A549 (cell line): Measurements from ENCODE around the gene RBMS3. TPM values are rescaled to one million over a fixed set of nuclear protein-coding genes. Genes with fewer than 3 reads are reported as not detected.

Source experiments
- ATAC-seq, 2 experiments: fragments of 200-7000 bp in 1 of 2; fragments of >200 bp in 1 of 2; cut with Nextera tagmentation in 1 of 2; cut with Tn5 transposase in 1 of 2; 3 replicates each; pipeline versions ENCODE4 v1.8.0 to v1.9.1; 2018 to 2020; ENCODE audit warnings: mild to moderate bottlenecking in 1 of 2, moderate library complexity in 1 of 2
- CTCF ChIA-PET: fragments of 300-600 bp; sonication (Branson Sonifier 250); formaldehyde crosslinking; extraction: SDS; loops from one replicate; lab custom pipeline; 2021; ENCODE audit warnings: antibody characterized with exemption, inconsistent platforms; lab: Yijun Ruan, JAX
- POLR2A ChIA-PET: fragments of 350-600 bp; formaldehyde crosslinking; extraction: SDS; loops from one replicate; lab custom pipeline; 2021; ENCODE audit warnings: antibody characterized with exemption, inconsistent platforms; lab: Yijun Ruan, JAX
- DNase-seq, 2 experiments: peaks; one replicate each; pipeline versions ENCODE4 v3.0.0 to v3.0.0-alpha.2; 2011 to 2016; ENCODE audit warnings: low read depth in 1 of 2, low spot score in 1 of 2
- FAIRE-seq: peaks from 2 replicates; lab custom pipeline; 2011; peaks lifted over from hg19 to GRCh38; lab: Jason Lieb, UNC
- H3K27ac ChIP-seq, 2 experiments: fragments of >200 bp; sonication (Bioruptor Twin); formaldehyde crosslinking; 3 replicates each; pipeline ENCODE4 v1.5.1; 2016 to 2017
- H3K4me1 ChIP-seq: fragments of >200 bp; sonication (Bioruptor Twin); formaldehyde crosslinking; 3 replicates; pipeline ENCODE4 v1.6.1; 2016
- H3K4me2 ChIP-seq: fragments of >200 bp; sonication (Bioruptor Twin); formaldehyde crosslinking; 3 replicates; pipeline ENCODE4 v1.6.1; 2016
- H3K4me3 ChIP-seq: fragments of >200 bp; sonication (Bioruptor Twin); formaldehyde crosslinking; 3 replicates; pipeline ENCODE4 v1.5.1; 2016
- H3K9me3 ChIP-seq: fragments of >200 bp; sonication (Bioruptor Twin); formaldehyde crosslinking; 3 replicates; pipeline ENCODE4 v1.6.1; 2016
- CBX2 ChIP-seq: fragments of 200-600 bp; sonication (generic); IDR thresholded peaks from 2 replicates; pipeline ENCODE4 v1.6.1; 2016; ENCODE audit warnings: low read depth, mild to moderate bottlenecking, borderline replicate concordance
- CHD2 ChIP-seq: fragments of 150-350 bp; IDR thresholded peaks from 2 replicates; pipeline ENCODE4 v1.6.1; 2014; ENCODE audit warnings: low read length; ENCODE audit not compliant: partially characterized antibody
- CHD4 ChIP-seq: fragments of 200-600 bp; sonication (generic); IDR thresholded peaks from 2 replicates; pipeline ENCODE4 v1.6.1; 2016; ENCODE audit warnings: antibody characterized with exemption, mild to moderate bottlenecking, borderline replicate concordance
- EHF ChIP-seq: fragments of 250-450 bp; sonication (Bioruptor Pico); IDR thresholded peaks from 2 replicates; pipeline ENCODE4 v1.5.0; 2020; ENCODE audit warnings: mild to moderate bottlenecking
- EHMT2 ChIP-seq: fragments of 200-600 bp; sonication (generic); IDR thresholded peaks from 2 replicates; pipeline ENCODE4 v1.6.1; 2016; ENCODE audit warnings: antibody characterized with exemption, low read depth, mild to moderate bottlenecking, moderate library complexity
- ESRRA ChIP-seq: fragments of 150-350 bp; IDR thresholded peaks from 2 replicates; pipeline ENCODE4 v1.6.1; 2014; ENCODE audit warnings: mild to moderate bottlenecking, low read length, borderline replicate concordance
- FOSB ChIP-seq: fragments of 250-450 bp; sonication (Bioruptor Pico); IDR thresholded peaks from 2 replicates; pipeline ENCODE4 v1.5.0; 2020; ENCODE audit warnings: mild to moderate bottlenecking, moderate library complexity
- FOSL2 ChIP-seq, 2 experiments: fragments of 450-650 bp in 1 of 2; fragments of >200 bp in 1 of 2; sonication (Bioruptor Twin) in 1 of 2; formaldehyde crosslinking; IDR thresholded peaks; 2 replicates each; pipeline versions ENCODE4 v1.5.0 to v1.6.1; 2016 to 2020; ENCODE audit warnings: mild to moderate bottlenecking in 1 of 2, moderate library complexity in 1 of 2
- NPAS2 ChIP-seq: fragments of 250-450 bp; sonication (Bioruptor Pico); IDR thresholded peaks from 2 replicates; pipeline ENCODE4 v1.8.0; 2022; ENCODE audit warnings: mild to moderate bottlenecking, moderate library complexity, borderline replicate concordance
- PHF8 ChIP-seq: fragments of 200-600 bp; sonication (generic); IDR thresholded peaks from 2 replicates; pipeline ENCODE4 v1.6.1; 2016; ENCODE audit warnings: low read depth, mild to moderate bottlenecking, antibody characterized with exemption, moderate library complexity, borderline replicate concordance
- POLR2A ChIP-seq: IDR thresholded peaks from 2 replicates; pipeline ENCODE4 v1.6.1; 2012; ENCODE audit warnings: mild to moderate bottlenecking, low read length
- ZC3H11A ChIP-seq: fragments of 450-650 bp; IDR thresholded peaks from 2 replicates; pipeline ENCODE4 v1.6.1; 2014; ENCODE audit warnings: antibody characterized with exemption, mild to moderate bottlenecking
- ZFP36 ChIP-seq: fragments of 450-650 bp; IDR thresholded peaks from 2 replicates; pipeline ENCODE4 v1.6.1; 2014; ENCODE audit warnings: borderline replicate concordance; ENCODE audit not compliant: partially characterized antibody
- ZNF302 ChIP-seq: fragments of 250-450 bp; sonication (Bioruptor Pico); IDR thresholded peaks from 2 replicates; pipeline ENCODE4 v1.9.0; 2021; ENCODE audit warnings: inconsistent platforms, mild to moderate bottlenecking, moderate library complexity
- WGBS: methylation state at CpG from one replicate; pipeline ENCODE4 v1.1.6; 2017; ENCODE audit errors: missing lambda C conversion rate; 5-methylcytosine and 5-hydroxymethylcytosine counted together
- polyA plus RNA-seq, 4 experiments: library from polyadenylated mRNA; depleted of rRNA in 3 of 4; stranded (reverse); fragments of >200 nt; fragmentation: RNase III in 1 of 4; extraction: RNeasy Plus Mini Kit Qiagen cat#74134 plus additional on column Dnase treatment in 1 of 4; gene quantifications; 2 replicates in 3 of 4; 3 replicates in 1 of 4; pipeline ENCODE4 v1.2.3, GENCODE V29; 2011 to 2017
- TF ChIP-seq, protein P1 (sequence below): IDR thresholded peaks from 2 replicates; pipeline ENCODE4 v1.6.1; 2012; ENCODE audit warnings: low read depth, borderline replicate concordance
- TF ChIP-seq, protein P2 (sequence below): IDR thresholded peaks from 2 replicates; pipeline ENCODE4 v1.6.1; 2012
- TF ChIP-seq, protein P3 (sequence below): fragments of 200-600 bp; sonication (generic); IDR thresholded peaks from 2 replicates; pipeline ENCODE4 v1.6.1; 2016; ENCODE audit warnings: antibody characterized with exemption, mild to moderate bottlenecking, moderate library complexity
- TF ChIP-seq, protein P4 (sequence below): fragments of 250-450 bp; sonication (Bioruptor Pico); IDR thresholded peaks from 2 replicates; pipeline ENCODE4 v1.5.0; 2020; ENCODE audit warnings: low read depth, mild to moderate bottlenecking, moderate library complexity
- TF ChIP-seq, protein P5 (sequence below): IDR thresholded peaks from 2 replicates; pipeline ENCODE4 v1.6.1; 2012
- TF ChIP-seq, protein P6 (sequence below): fragments of >200 bp; sonication (Bioruptor Twin); formaldehyde crosslinking; IDR thresholded peaks from 3 replicates; pipeline ENCODE4 v1.5.1; 2016

The RBMS3 gene
- polyA plus RNA-seq, 2 of the 4 experiments (the other 2 are of a cell fraction), result 0.92 to 4.1 TPM

DNA sequence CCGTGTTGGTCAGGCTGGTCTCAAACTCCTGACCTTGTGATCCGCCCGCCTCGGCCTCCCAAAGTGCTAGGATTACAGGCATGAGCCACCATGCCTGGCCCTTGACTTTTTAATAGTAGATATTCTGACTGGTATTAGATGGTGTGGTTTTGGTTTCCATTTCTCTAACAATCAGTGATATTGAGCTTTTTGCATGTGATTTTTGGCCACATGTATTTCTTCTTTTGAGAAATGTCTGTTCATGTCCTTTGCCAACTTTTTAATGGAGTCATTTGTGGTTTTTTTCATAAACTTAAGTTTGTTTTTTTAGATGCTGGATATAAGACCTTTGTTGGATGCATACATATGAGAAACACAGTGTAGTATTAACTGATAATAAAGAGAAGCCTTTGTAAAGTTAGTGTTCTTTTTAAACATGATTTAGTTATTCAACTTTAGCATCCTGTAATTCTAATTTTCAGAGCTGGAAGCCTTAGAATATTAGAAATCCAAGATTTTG is 280.8 kb downstream of the RBMS3 start:
- ChIA-PET CTCF (no interaction called here), POLR2A (no interaction called here)
- Histone ChIP-seq H3K4me3 (no peak overlapping the region), H3K27ac (no peak overlapping the region), H3K4me2 (no peak overlapping the region), H3K9me3 (no peaks in the 10 kb centered on the region), H3K4me1 (no peaks in the 10 kb centered on the region)
- FAIRE-seq (no peak), ATAC-seq (no peak), DNase-seq (no peak)
- no peak for TF ChIP-seq EHMT2
- TF ChIP-seq CBX2, result no peak
- TF ChIP-seq, protein P1, sequence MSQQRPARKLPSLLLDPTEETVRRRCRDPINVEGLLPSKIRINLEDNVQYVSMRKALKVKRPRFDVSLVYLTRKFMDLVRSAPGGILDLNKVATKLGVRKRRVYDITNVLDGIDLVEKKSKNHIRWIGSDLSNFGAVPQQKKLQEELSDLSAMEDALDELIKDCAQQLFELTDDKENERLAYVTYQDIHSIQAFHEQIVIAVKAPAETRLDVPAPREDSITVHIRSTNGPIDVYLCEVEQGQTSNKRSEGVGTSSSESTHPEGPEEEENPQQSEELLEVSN, result no peak
- TF ChIP-seq ZNF302, result no peak
- TF ChIP-seq, protein P2, sequence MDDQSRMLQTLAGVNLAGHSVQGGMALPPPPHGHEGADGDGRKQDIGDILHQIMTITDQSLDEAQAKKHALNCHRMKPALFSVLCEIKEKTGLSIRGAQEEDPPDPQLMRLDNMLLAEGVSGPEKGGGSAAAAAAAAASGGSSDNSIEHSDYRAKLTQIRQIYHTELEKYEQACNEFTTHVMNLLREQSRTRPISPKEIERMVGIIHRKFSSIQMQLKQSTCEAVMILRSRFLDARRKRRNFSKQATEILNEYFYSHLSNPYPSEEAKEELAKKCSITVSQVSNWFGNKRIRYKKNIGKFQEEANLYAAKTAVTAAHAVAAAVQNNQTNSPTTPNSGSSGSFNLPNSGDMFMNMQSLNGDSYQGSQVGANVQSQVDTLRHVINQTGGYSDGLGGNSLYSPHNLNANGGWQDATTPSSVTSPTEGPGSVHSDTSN, result no peak
- no peak for TF ChIP-seq CHD2
- TF ChIP-seq FOSB (CRISPR knock-in tag), result no peak
- TF ChIP-seq, protein P3, sequence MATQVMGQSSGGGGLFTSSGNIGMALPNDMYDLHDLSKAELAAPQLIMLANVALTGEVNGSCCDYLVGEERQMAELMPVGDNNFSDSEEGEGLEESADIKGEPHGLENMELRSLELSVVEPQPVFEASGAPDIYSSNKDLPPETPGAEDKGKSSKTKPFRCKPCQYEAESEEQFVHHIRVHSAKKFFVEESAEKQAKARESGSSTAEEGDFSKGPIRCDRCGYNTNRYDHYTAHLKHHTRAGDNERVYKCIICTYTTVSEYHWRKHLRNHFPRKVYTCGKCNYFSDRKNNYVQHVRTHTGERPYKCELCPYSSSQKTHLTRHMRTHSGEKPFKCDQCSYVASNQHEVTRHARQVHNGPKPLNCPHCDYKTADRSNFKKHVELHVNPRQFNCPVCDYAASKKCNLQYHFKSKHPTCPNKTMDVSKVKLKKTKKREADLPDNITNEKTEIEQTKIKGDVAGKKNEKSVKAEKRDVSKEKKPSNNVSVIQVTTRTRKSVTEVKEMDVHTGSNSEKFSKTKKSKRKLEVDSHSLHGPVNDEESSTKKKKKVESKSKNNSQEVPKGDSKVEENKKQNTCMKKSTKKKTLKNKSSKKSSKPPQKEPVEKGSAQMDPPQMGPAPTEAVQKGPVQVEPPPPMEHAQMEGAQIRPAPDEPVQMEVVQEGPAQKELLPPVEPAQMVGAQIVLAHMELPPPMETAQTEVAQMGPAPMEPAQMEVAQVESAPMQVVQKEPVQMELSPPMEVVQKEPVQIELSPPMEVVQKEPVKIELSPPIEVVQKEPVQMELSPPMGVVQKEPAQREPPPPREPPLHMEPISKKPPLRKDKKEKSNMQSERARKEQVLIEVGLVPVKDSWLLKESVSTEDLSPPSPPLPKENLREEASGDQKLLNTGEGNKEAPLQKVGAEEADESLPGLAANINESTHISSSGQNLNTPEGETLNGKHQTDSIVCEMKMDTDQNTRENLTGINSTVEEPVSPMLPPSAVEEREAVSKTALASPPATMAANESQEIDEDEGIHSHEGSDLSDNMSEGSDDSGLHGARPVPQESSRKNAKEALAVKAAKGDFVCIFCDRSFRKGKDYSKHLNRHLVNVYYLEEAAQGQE, result no peak
- TF ChIP-seq CHD4, result no peak
- TF ChIP-seq EHF (CRISPR knock-in tag), result no peak
- no peak for TF ChIP-seq ZC3H11A
- no peak for TF ChIP-seq NPAS2 (CRISPR knock-in tag)
- TF ChIP-seq, protein P4, sequence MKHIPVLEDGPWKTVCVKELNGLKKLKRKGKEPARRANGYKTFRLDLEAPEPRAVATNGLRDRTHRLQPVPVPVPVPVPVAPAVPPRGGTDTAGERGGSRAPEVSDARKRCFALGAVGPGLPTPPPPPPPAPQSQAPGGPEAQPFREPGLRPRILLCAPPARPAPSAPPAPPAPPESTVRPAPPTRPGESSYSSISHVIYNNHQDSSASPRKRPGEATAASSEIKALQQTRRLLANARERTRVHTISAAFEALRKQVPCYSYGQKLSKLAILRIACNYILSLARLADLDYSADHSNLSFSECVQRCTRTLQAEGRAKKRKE (CRISPR knock-in tag), result no peak
- TF ChIP-seq, protein P5, sequence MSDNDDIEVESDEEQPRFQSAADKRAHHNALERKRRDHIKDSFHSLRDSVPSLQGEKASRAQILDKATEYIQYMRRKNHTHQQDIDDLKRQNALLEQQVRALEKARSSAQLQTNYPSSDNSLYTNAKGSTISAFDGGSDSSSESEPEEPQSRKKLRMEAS, result no peak
- TF ChIP-seq, protein P6, sequence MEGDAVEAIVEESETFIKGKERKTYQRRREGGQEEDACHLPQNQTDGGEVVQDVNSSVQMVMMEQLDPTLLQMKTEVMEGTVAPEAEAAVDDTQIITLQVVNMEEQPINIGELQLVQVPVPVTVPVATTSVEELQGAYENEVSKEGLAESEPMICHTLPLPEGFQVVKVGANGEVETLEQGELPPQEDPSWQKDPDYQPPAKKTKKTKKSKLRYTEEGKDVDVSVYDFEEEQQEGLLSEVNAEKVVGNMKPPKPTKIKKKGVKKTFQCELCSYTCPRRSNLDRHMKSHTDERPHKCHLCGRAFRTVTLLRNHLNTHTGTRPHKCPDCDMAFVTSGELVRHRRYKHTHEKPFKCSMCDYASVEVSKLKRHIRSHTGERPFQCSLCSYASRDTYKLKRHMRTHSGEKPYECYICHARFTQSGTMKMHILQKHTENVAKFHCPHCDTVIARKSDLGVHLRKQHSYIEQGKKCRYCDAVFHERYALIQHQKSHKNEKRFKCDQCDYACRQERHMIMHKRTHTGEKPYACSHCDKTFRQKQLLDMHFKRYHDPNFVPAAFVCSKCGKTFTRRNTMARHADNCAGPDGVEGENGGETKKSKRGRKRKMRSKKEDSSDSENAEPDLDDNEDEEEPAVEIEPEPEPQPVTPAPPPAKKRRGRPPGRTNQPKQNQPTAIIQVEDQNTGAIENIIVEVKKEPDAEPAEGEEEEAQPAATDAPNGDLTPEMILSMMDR, result no peak
- WGBS, result 90% methylated on average over 4 of the region's 4 CpGs

DNA sequence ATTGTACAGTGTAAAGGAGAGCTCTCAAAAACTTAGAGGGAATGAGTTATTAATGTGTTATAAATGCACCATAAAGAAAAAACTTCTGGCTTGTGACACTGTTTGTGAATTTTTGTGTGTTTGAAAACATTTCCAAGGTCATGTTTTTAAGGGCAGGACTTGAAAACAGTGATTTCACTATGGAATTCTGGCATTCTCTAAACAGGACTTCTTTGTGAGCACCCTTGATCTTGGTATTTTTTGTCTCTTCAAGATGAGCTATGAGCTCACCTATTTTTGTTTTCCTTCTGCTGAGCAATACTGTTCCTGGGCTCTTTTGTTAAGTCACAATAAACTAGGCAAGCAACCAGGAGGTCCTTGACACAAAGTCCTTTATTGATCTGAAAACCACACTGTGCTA is 284.4 kb downstream of the RBMS3 start:
- no peak overlapping the region for H3K27ac ChIP-seq
- H3K4me2 ChIP-seq, result no peak overlapping the region
- DNase-seq (no peak), FAIRE-seq (no peak), ATAC-seq (no peak)
- no peak overlapping the region for H3K4me3 ChIP-seq
- POLR2A ChIA-PET, result no interaction called here
- H3K4me1 ChIP-seq, result no peaks in the 10 kb centered on the region
- no peaks in the 10 kb centered on the region for H3K9me3 ChIP-seq
- CTCF ChIA-PET, result no interaction called here
- no peak for TF ChIP-seq FOSL2 (IDR thresholded peaks at IDR 0.05)
- no peak for TF ChIP-seq FOSL2 (CRISPR knock-in tag; IDR thresholded peaks at IDR 0.05)
- no peak for TF ChIP-seq ESRRA
- no peak for TF ChIP-seq POLR2A
- no peak for TF ChIP-seq EHMT2
- TF ChIP-seq, protein P1, result no peak
- no peak for TF ChIP-seq ZFP36
- TF ChIP-seq, protein P3, result no peak
- no peak for TF ChIP-seq PHF8
